HG03378 (cell line): ENCODE data around the gene SNAPC4.

Experiments
- ATAC-seq: cut with Tn5 transposase; IDR thresholded peaks from one replicate; pipeline ENCODE4 v1.9.1; 2021; ENCODE audit warnings: mild to moderate bottlenecking, moderate library complexity; ENCODE audit not compliant: unreplicated experiment

SNAPC4 gene

DNA sequence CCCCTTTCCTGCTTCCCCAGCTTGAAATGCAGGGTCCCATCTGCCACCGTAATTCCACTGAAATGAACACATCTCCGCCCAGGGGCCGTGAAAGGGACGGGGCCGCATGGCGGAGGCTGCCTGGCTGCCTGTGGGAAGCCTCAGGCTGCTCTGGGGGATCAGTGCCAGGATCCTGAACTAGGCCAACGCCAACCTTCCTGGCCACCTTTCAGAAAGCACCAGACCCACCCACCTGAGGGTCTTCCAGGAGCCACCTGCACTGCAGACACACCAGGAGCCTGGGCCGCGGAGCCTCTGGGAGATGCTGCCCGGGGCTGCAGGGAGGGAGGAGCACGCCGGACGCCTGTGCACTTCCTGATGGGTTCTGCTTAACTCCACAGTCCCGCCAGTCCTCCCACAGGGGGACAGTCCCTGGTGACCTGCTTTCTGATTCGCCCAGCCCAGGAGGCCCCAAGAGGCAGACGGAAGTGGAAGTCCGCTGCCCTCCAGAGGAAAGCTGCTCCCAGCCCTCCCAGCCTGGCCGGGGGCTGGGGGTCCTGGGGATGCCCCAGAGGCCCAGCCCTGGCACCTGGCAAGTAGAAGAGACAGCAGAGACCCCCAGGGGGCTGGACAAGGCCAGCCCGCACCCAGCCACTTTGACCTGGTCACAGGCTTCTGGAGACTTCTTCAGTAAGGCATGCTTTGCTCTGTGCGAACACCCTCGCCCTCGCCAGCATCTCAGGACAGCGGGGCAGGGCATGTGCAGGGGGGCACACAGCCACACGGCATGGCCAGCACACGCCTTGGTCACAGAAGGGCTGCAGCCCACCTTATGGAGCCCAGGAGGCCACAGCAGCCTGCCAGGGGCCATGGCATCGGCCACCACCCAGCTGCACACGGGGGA is 26.4 kb downstream of the SNAPC4 start, which contains the start of gene CARD9:
TSS of gene CARD9 (minus strand) at position 370 of the 883 bp plus-strand sequence. CDS start 1,591 bp downstream, outside the sequence.
- no peak for ATAC-seq

DNA sequence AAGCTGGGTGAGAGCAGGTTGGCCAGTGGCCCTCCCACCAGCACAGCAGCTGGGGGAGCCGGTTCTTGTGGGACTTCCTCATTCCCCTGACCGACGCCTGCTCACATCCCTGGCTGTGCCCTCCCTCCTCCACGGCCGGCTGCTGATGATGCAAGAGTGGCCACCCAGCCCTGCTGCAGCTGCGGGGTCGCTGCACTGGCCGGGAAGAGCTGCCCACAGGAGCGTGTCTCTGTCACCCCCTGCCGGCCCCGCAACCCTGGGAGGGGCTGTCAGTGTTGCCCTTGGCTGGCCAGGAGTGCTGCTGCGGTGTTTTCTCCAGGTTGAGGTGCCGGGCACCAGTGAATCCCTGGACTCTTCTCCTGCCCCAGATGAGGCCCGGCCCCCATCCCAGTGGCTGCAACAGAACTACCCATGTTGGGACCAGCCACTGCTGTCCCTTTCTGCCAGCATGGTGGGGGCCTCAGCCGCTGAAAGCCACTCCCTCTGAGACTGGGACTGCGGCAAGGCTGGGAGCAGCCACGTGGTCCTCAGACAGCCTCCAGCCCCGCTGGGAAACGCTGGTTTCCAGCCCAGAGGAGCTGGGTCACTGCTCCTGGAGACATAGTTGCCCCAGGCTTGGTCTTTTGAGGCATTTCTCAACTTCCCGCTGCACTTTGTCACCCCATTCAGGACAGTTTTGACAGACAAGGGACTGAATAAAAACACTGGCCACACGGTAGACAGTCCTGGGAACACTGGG is 27.2 kb downstream of the SNAPC4 start:
- no peak for ATAC-seq

DNA sequence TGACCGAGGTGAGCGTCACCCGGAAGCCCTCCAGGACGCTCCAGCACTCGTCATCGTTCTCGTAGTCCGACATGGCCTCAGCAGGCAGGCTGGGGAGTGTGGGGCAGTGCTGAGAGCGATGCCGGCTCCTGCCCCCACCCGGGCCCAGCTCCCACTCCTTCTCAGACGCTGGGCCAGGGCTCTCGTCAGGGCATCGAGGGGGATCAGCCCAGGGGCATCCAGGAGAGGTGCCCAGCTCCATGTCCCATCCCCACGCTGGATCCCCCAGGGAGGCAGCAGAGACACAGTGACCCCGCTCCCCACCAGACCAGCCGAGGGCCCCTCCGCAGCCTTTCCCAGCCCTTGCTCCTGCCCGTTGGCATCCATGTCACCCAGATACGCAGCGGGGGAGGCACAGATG is 28.0 kb downstream of the SNAPC4 start:
- ATAC-seq: no peak

DNA sequence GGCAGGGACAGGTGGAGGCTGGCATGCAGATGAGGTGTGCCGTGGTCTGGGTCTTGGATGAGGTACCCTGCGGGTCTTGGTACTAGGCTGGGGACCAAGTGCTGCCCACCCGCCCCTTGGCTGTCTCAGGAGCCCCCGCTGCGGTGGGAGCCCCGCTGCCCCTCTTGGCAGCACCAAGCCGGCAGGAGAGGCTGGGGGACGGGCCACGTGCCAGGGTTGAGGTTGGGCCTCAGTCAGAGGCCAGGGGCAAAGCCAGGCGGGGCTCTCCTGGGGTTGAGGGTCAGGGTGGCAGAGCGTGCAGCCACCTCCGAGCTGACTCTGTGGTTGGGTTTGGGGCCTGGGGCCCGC is 28.5 kb downstream of the SNAPC4 start:
- no peak for ATAC-seq

DNA sequence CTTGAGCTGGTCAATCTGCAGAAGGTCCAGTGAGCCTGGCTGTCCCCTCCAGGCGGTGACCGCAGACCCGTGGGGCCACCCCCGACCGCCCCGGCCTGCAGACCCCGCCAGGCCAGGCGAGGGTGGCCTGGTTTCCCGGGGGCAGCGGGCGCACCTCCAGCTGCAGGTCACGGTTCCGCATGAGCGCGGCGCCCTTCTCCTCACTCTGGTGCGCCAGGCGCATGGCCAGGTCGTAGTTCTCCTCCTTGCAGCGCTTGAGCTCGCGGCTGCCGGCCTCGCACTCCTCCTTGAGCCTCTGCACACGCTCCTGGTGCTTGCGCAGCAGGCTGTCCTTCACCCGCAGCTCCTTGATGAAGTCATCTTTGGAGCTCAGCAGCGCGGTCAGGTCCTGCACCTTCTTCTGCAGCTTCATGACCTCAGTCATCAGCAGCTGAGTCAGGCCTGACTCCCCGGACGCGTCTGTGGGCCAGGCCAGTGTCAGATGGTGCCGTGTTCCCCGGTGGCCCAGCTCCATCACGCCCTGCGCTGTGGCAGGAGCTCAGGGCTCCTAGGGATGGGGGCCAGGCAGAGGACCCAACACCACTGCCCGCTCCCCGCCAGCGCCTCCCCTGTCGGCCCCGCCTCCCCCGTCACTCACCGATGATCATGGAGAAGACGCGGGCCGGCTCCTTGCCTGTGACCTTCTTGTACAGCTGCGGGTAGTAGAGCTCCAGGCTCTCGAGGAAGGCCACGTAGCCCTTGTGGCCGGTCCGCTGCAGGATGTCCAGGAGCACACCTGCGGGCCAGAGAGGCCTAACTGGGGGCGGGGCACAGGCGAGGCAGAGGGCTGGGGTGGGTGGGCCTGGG is 29.1 kb downstream of the SNAPC4 start:
- no peak for ATAC-seq

DNA sequence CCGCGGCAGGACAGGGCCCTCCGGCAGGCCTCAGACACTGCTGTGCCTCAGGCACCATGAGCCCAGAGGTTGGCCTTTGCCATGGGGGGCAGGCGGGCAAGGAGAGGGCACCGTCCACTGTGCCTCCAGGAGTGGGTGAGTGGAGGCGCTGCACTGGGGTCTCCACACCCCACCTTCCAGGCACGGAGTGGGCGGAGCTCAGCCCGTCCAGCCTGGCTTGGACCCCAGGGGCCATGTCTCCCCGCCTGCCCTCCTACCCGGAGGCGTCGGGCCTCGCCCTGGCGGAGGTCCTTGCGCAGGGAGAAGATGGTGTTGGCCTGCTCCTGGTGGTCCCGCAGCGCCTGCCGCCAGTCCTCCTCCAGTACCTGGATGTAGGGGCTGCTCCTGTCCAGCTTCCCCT is 29.9 kb downstream of the SNAPC4 start:
- ATAC-seq: no peak

DNA sequence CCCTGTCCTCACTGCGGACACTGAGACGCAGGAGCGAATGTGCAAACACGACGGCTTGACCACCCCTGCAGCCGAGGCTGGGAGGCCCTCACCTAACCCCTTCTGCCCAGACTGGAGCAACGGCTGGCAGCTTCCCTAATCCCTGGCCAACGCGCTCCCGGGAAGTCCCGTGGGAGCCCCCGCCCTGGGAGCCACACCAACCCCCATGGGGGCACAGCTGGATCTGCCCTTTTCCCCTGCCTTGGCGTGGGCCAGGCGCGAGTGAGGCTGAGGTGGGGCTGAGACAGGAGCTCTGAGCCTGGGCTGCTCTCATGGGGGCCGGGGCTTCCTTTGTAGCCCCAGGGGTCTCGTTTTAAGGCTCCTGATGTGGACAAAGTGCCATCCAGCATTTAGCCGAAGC is 31.8 kb downstream of the SNAPC4 start:
- ATAC-seq: no peak

DNA sequence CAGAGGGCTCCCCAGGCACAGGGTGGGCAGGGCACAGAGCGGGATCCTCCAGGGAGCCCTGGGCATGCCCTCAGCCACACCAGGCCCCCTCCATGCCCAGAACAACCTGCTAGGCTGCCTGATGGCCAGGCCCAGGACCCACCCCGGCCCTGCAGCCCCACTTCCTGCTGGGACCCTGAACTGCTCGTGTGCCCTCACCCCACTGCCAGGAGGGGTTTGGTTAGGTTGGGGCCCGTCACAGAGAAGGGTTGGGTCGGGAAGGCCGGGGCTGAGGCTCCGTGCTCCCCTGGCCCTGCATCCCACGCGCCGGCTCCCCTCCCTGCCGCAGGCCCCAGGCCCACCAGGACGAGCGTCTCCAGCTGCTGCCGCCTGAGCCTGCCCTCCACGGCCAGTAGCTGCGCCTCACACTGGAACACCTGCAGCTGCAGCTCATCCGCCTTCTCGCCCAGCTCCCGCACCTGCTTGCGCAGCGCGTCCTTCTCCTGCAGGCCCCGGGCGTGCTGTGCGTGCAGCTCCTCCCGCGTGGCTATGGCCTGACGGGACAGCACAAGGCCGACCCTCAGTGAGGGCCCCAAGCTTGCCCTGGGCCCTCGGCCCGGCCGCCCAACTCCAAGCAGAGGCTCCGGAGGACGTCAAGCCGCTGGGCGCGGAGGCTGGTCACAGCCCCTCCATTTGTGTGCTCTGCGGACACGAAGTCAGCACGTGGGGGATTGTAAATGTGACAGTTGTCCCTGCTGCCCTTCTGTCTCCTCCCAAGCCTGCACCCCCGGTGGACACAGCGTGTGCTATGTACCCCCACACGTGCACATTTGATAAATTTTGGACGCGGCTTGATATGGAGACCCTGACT is 32.4 kb downstream of the SNAPC4 start:
- no peak for ATAC-seq

DNA sequence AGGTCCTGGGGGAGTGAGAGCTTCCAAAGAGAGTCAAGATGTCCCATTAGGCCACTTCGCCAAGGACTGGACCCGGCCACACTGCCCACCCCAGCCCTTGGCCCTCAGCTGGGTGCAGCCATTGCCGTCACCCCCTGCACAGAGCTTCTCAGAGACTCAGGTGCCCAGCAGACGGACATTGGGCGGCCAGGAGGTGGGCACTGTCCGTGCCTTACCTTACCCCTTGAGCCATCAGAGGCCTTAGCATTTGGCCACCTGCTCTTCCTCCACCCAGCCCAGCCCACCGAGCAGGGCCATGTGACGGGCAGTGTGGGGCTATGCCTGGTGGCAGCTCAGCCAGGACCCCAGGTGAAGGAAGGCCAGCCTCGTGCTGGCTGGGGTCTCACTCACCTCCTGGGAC is 33.1 kb downstream of the SNAPC4 start:
- ATAC-seq: no peak

DNA sequence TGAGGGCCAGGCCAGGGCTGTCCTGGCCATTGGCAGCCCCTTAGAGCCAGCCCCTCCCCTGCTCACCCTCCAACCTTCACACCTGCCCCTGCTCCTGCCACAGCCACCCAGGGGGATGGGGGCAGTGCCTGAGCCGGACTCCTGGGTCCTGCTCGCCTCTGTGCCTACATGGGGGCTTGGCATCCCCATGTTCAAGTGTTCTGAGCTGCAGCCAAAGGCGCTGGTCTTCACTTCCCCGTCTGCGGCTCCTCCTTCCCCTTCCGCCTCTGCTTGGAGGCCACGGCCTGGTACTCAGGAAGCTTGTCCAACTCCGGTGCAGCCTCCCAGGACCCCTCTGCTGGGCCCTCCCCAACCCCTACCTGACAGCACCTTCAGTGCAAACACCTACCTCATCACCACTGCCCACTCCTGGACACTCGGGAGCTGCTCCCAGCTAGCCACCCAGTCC is 34.2 kb downstream of the SNAPC4 start:
- no peak for ATAC-seq

DNA sequence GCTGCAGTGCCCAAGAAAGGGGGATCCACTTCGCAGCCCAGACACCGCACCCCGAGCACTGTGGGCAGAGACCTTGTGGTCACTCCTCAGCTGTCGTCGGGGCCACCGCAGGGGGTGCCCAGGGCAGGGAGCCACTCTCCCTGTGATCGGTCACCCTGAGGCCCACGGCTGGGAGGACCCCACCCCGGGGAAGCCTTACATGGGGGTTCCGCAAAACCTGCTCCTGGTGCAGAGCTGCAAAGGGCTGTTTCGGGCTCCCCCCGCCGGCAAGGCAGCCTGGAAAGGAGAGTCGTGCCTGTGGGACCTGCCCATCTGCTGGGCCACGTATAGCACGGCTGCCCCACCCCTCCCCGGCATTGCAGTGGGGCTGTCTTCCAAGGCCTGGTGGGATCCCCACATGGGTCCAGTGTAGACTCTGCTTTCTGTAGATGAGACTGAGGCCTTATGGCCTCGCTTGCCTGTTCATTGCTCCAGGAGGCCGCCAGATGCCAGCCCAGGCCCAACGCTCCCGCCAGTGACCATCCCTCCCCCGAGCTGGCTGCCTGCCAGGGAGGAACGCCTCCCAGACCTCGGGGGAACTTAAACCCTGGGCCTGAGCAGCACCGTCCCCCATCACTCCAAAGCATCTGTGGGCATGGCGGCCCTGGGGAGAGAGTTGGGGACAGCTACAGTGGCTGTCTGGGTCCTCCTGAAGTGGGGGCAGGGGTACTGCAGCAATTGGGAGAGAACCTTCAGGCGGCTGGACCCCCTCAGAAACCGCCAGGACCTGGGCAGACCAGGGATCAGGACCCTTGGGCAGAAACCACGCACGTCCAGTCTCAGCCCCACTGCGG is 34.8 kb downstream of the SNAPC4 start:
- ATAC-seq: no peak

DNA sequence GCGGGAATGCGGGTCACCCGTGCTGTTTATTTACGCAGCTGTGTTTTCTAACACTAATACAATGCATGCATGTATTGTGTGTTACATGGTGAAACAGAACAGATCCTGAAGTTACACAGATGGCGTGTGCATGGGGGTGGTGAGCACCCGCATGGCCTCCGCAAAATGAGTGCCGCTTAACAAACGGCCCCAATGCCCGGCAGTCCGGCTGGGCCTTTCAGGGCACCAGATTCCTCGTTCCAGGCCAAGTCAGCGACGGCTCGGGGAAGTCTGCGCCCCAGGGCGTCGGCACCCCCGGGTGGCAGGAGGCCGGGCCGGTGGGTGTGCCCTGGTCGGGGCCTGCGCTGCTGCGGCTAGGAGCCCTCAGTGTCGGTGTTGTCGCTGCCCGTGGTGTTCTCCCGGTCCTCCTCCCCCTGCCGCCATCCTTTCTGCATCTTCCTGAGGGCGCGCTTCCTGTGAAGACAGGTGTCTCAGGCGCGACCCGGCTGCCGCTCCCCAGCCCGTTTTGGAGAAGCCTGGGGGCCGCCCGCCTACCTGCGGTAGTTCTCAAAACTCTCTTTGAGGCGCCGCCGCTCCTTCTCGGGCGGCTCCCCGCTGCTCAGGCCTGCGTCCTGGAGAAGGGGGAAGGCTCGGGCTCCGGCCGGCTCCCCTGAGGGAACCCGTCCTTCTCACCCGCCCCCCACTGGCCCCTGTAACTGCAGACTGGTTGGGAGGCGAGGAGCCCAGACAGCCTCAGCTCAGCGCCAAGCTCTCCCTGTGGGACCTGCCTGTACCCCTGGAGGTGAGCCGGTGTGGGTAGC is 35.8 kb downstream of the SNAPC4 start:
- peak; percentile 10 for ATAC-seq

DNA sequence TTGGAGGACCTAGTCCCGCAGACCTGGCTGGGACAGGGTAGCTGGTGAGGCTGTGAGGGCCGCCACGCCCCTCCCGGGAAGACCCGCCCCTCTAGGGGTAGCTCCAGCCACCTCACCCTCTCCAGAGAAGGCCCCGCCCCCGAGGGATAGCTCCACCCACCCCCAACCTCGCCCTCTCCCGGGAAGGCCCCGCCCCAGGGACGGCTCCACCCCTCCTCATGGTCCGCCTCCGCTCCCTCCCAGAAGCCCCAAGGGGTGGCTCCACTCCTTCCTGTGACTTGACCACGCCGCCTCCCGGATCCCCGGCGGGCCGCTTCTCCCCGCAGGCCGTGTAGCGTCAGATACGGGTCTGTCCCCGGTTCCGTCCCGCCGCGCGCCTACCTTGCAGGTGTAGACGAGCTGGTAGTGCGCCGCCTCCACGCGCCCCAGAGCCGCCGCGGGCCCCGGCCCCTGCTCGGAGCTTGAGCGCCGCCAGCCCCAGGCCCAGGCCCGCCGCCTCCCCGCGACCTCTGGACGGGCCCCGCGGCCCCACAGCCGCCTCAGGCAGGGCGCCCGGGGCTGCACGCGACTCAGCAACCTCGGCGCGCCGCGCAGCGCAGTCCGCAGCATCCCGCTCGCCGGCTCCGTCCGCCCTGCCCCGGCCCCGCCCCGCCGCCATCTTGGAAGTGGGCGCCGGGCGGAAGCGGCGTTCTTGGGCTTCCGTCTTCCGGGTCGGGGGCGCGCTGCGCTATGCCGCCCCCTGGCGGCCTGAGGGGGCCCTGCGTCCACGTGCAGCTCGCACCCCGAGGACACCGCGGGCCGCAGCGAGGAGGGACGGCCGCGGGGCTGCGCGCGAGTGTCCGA is 36.6 kb downstream of the SNAPC4 start, which contains the start of gene DNLZ:
TSS of gene DNLZ (minus strand) at position 639 of the 843 bp plus-strand sequence. CDS start at position 609, 30 bp downstream.
- peak; percentile 52 for ATAC-seq

DNA sequence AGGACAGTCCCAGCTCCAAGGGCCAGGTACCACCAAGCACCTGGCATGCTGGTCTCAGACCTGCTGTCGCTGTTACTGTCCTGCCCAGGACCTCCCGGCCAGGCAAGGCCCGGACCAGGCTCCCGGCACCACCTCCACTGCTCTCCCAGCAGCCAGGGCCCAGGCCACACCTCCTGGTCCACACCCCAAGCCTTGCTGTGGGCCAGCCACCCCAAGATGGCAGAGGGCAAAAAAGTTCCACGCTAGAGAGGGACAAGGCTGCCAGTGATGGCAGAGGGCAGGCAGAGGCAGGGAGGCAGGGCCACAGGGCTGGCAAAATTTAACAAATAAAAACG is 37.6 kb downstream of the SNAPC4 start:
- no peak for ATAC-seq

DNA sequence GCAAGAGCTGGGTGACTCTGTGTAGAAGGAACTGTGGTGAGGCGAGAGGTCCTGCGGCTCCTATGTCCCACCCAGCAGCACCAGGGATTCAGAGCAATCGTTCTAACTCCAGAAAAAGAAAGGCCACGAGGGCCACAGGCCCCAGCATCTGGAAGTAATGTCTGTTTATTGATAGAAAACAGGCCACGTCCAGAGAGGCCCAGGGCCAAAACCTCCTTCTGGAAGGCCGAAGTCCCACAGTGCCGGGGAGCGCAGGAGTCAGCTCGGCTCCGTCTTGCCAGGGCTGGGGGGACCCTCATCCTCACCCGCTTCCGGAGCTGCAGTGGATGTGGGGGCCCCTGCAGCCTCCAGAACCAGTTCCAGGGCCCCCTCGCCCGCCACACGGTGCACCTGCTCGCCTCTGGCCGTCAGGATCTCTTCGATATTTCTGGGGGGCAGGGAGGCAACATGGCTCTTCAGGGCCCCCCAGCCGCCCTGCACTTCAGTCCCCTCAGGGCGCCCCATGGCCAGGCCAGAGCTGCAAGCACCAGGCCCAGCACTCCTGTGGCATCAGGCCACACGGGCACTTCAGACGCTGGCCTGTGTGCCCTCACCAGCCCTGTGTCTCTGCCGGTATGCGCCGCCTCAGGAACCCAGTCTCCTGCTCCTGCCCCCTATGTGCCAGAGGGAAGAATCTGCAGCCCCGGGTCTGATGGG is 38.1 kb downstream of the SNAPC4 start:
- ATAC-seq: no peak

DNA sequence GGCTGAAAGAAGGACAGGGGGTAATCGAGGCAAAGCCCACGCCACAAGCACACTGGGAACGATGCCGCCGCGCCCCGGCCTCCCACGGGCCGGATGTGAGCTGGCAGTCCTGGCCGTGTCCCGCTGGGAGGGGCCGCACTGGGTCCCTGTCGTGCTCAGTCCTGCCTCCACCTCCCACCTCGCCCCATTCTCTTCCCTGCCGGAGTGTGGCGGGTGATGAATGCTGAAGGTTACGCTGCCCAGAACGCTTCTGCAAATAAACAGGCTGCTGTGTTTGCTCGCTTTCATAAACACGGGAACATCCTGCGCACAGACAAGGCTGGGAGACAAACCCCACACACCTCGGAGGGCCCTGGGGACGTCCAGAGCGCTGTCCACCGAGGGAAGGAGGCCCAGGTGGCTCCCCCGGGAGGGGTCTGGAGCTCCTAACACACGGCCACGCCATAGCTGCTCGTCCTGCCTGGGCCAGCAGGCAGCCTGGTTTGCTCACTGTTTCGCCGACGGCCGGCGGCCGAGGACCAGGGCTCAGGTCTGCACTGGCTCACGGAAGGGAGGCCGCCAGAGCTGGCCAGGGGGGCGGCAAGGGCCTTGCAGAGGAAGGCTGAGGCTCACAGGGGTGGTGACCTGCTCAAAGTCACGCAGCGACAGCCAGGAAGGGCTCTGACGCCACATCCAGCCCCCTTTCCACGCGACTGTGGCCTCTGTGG is 38.8 kb downstream of the SNAPC4 start:
- no peak for ATAC-seq
